Subcutaneous abdominal adipose tissue (tissue), 5 donors: ENCODE data around the gene MCM7.

ENCODE experiments used
- H3K27ac ChIP-seq: one replicate; pipeline ENCODE4 v1.7.0; 2013; ENCODE audit warnings: low read depth, mild to moderate bottlenecking, inconsistent platforms, low read length, moderate library complexity
- H3K27me3 ChIP-seq, 5 donors: one replicate each; pipeline ENCODE4 v1.7.0; 2013; ENCODE audit warnings: low read length in 5 of 5, inconsistent platforms in 1 of 5; ENCODE audit not compliant: control insufficient read depth in 5 of 5, insufficient read depth in 4 of 5
- H3K36me3 ChIP-seq, 5 donors: one replicate each; pipeline ENCODE4 v1.7.0; 2013; ENCODE audit warnings: low read length in 5 of 5; ENCODE audit not compliant: control insufficient read depth in 5 of 5, insufficient read depth in 5 of 5
- H3K4me1 ChIP-seq, 5 donors: one replicate each; pipeline ENCODE4 v1.7.0; 2013; ENCODE audit warnings: low read length in 5 of 5, mild to moderate bottlenecking in 3 of 5, moderate library complexity in 1 of 5; ENCODE audit not compliant: control insufficient read depth in 5 of 5, insufficient read depth in 5 of 5
- H3K4me3 ChIP-seq, 5 donors: one replicate each; pipeline ENCODE4 v1.7.0; 2013; ENCODE audit warnings: low read length in 5 of 5, low read depth in 1 of 5
- H3K9ac ChIP-seq, 5 donors: one replicate each; pipeline ENCODE4 v1.7.0; 2013; ENCODE audit warnings: low read length in 5 of 5, mild to moderate bottlenecking in 4 of 5, moderate library complexity in 3 of 5
- H3K9me3 ChIP-seq, 5 donors: one replicate each; pipeline ENCODE4 v1.7.0; 2013; ENCODE audit warnings: low read length in 5 of 5; ENCODE audit not compliant: control insufficient read depth in 5 of 5
- donor health status: healthy.
- donor health status: healthy.
- donor health status: healthy.
- donor health status: healthy.
- donor health status: healthy.

MCM7 gene

DNA sequence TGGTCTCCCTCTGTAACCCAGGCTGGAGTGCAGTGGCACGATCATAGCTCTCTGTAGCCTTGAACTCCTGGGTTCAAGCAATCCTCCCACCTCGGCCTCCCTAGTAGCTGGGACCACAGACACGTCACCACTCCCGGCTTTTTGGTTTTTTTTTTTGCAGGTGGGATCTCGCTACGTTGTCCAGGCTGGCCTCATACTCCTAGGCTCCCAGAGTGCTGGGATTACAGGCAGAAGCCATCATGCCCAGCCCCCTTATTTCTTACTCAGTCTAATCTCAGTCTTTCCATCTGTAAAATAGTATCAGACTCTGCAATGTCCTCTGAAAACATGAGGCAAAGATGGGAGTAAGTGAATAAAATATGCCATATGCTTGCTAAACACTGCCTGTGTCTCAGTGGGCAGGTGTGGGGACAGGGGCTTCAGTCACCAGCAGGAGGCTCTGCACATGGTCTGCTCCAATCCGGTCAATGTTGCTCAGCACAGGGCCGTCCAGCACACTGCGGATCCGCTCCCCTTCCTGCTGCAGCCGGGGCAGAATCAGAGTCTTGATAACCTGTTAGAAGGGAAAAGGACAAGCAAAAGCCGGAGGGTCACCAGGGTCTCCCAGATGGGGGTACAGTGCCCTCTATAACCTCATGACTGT, 8.4 kb upstream of the MCM7 start:
- Histone ChIP-seq H3K36me3 (peaks cover 0 to 91% (median 81%) of the 10 kb centered on the region in 5 donors), H3K4me3 (no peak overlapping the region), H3K27ac (no peak overlapping the region), H3K4me1 (no peaks in the 10 kb centered on the region), H3K9me3 (no peaks in the 10 kb centered on the region), H3K9ac (no peak overlapping the region), H3K27me3 (no peaks in the 10 kb centered on the region)

DNA sequence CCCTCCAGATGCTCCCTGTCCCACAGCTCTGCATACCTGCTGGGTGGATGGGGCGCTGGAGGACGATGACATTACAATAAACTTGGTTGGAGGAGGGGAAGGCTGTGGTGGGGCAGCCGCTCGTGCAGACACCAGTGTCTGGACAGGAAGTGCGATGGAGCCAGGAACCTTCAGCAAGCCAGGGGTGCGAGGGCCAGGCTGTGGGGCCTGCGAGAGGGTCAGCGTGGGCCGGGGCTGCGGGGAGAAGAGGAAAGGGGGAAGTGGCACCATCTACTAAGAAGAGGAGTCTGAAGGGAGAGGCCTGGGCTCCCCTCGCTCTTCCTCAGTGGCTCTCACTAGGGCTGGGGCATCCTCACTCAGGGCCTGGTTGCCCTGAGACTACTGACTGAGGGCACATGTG, 6.7 kb upstream of the MCM7 start:
- Histone ChIP-seq H3K4me1 (no peaks in the 10 kb centered on the region), H3K9me3 (no peaks in the 10 kb centered on the region), H3K9ac (no peak overlapping the region), H3K27ac (no peak overlapping the region), H3K27me3 (no peaks in the 10 kb centered on the region), H3K36me3 (peaks cover 0 to 92% (median 77%) of the 10 kb centered on the region in 5 donors), H3K4me3 (no peak overlapping the region)

DNA sequence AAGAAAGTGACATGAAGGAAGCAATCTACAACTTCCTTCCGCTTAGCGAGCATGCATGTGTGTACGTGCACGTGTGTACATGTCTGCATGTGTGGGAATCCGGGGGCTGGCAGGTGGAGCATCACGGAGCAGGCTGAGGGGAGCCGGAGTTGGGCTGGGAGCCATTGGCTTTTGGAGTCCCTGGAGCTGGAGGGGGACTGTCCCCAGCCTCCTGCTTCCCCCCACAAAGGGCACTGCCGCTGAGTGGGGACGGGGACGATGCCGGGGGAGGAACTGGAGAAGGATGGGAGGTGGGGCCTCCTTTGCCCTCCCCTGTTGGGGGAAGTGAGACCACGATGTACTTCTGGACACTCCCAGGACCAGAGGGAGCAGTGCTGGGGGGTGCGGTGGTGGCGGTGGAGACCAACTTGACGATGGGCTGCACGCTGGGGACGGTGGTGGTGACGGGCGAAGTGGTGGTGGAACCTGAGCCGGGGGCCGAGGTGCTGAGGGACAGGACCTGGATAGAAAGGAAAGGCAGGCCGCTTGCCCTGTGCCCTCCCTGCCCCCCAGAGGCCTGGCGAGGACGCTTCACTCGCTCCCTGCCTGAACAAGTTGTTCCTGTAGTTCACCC, 6.0 kb upstream of the MCM7 start:
- H3K36me3 ChIP-seq, result peaks cover 0 to 86% (median 74%) of the 10 kb centered on the region in 5 donors
- H3K4me3 ChIP-seq, result no peak overlapping the region
- peaks cover 0 to 5% (median 4%) of the 10 kb centered on the region in 5 donors for H3K4me1 ChIP-seq
- no peaks in the 10 kb centered on the region for H3K27me3 ChIP-seq
- H3K9ac ChIP-seq, result no peak overlapping the region
- H3K9me3 ChIP-seq, result no peaks in the 10 kb centered on the region
- H3K27ac ChIP-seq, result no peak overlapping the region

DNA sequence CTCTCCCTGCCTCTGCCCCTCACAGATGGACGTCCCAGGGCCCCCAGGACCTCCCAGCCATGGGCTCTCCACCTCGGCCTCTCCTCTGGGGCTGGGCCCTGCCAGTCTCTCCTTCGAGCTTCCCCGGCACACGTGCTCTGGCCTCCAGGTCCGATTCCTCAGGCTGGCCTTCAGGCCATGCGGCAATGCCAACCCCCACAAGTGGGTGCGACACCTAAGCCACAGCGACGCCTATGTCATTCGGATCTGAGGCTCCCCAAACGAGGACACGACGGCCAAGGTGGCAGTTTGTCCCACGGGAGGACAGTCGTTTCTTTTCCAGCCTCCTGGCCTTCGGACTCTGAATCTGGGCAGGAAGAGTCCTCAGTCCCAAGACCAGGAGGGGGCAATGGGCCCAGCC, 5.4 kb upstream of the MCM7 start:
- no peaks in the 10 kb centered on the region for H3K27me3 ChIP-seq
- peaks cover 0 to 10% (median 7%) of the 10 kb centered on the region in 5 donors for H3K4me1 ChIP-seq
- H3K4me3 ChIP-seq, result no peak overlapping the region
- no peak overlapping the region for H3K27ac ChIP-seq
- peaks cover 0 to 80% (median 68%) of the 10 kb centered on the region in 5 donors for H3K36me3 ChIP-seq
- no peaks in the 10 kb centered on the region for H3K9me3 ChIP-seq
- no peak overlapping the region for H3K9ac ChIP-seq

DNA sequence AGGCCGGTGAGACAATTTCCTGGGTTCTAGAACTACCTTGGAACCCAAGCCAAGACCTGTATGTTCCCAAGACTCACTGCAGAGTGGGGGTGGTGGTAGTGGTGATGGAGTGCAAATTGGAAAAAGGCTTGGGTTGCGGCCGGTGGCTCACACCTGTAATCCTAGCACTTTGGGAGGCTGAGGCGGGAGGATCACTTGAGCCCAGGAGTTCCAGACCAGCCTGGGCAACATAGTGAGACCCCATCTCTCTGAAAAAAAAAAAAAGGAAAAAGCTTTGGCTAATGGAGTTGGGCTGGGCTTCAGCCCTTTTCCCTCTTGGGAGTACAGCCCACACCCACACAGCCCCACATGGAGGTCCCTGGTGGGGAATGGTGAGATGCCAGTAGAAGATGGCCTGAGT, 4.3 kb upstream of the MCM7 start:
- peaks cover 0 to 16% (median 12%) of the 10 kb centered on the region in 5 donors for H3K4me1 ChIP-seq
- no peak overlapping the region for H3K4me3 ChIP-seq
- no peaks in the 10 kb centered on the region for H3K9me3 ChIP-seq
- H3K27ac ChIP-seq, result no peak overlapping the region
- no peak overlapping the region for H3K9ac ChIP-seq
- H3K36me3 ChIP-seq, result peaks cover 0 to 69% (median 59%) of the 10 kb centered on the region in 5 donors
- no peaks in the 10 kb centered on the region for H3K27me3 ChIP-seq

DNA sequence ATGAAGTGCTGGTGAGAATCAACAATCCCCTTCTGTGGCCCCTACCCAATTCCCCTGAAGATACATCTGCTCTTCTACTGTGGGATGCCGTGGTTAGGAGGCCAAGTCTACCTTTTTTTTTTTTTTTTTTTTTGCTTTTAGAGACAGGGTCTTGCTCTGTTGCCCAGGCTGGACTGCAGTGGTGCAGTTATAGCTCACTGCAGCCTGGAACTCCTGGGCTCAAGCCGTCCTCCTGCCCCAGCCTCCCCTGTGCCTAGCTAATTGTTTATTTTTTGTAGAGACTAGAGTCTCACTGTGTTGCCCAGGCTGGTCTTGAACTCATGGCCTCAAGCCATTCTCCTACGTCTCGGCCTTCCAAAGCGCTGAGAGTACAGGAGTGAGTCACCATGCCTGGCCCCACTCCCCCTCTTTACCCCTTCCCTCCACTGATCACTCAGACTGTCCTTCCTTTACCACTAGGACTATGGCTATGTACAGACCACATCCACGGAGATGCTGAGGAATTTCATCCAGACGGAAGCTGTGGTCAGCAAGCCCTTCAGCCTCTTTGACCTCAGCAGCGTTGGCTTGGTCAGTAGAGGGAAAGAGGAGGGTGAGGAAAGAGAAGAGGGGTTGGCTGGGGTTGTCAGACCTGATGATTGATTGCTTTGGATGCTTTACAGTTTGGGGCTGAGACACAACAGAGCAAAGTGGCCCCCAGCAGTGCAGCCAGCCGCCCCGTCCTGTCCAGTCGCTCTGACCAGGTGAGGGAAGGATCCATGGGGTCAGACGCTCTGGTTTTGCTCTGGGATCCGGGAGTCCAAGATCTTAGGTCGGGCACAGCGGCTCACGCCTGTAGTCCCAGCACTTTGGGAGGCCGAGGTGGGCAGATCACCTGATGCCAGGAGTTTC, 2.0 kb upstream of the MCM7 start:
- H3K27ac ChIP-seq, result no peak overlapping the region
- peak overlapping the region in 1 of 5 donors; percentile 39 for H3K9ac ChIP-seq
- H3K9me3 ChIP-seq, result no peaks in the 10 kb centered on the region
- no peaks in the 10 kb centered on the region for H3K27me3 ChIP-seq
- peaks cover 6 to 31% (median 26%) of the 10 kb centered on the region in 5 donors for H3K4me1 ChIP-seq
- H3K36me3 ChIP-seq, result peaks cover 0 to 63% (median 56%) of the 10 kb centered on the region in 5 donors
- no peak overlapping the region for H3K4me3 ChIP-seq

DNA sequence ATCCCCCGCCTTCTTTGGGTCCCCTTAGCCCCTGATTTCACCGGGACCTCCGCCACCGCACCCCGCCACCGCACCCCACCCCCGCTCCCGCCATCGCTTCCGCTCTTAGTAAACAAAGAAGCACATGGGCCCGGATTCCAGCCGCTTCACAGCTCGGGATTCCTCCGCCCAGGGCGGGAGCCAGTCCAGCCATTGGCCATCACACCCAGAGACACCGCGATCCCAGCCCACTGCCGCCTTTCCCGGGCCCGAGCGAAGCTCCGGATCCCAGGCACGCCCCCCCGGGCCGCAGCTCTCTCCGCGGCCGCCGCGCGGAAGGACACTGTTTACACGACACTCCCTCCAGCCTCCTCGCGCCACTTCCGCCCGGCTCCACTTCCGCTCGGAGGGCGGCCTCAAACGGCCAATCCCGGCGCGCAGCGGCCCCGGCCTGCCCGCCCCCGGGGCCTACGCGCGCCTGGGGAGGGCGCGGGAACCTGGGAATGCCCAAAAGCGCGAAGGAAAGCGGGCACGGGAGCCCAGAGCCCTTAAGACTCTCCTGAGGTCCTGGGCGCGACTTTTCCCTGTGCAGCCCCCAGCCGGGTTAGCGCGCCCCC, 679 bp downstream of the MCM7 start:
- Histone ChIP-seq H3K36me3 (peaks cover 0 to 62% (median 55%) of the 10 kb centered on the region in 5 donors), H3K4me3 (peak overlapping the region; percentile 81 to 84 (median 81)), H3K4me1 (peaks cover 6 to 31% (median 26%) of the 10 kb centered on the region in 5 donors), H3K27ac (peak overlapping the region; percentile 89), H3K27me3 (no peaks in the 10 kb centered on the region), H3K9ac (peak overlapping the region; percentile 63 to 85 (median 78)), H3K9me3 (no peaks in the 10 kb centered on the region)

DNA sequence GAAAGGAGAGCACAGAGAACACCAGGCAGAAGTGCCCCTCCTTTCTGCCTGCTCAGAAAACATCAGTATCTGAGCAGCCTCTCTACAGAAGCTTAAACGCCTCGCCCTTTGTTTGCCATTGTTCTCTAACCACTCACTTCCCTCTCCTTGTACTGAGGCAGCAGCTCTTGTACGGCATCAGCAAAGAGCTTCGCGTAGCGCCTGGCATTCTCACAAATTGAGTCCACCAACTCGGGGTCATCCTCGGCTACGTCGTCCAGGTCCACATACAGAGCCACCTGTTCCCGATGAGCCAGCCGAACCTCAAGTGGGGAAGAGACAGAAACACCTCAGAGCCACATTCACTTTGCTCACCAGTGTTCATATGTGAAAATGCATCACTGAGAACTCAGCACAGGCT, 1.7 kb downstream of the MCM7 start:
- no peaks in the 10 kb centered on the region for H3K27me3 ChIP-seq
- peak overlapping the region in 4 of 5 donors; percentile 60 to 68 (median 65) for H3K9ac ChIP-seq
- peak overlapping the region; percentile 81 to 84 (median 81) for H3K4me3 ChIP-seq
- H3K36me3 ChIP-seq, result peaks cover 0 to 63% (median 54%) of the 10 kb centered on the region in 5 donors
- no peaks in the 10 kb centered on the region for H3K9me3 ChIP-seq
- peaks cover 6 to 32% (median 26%) of the 10 kb centered on the region in 5 donors for H3K4me1 ChIP-seq
- peak overlapping the region; percentile 89 for H3K27ac ChIP-seq

DNA sequence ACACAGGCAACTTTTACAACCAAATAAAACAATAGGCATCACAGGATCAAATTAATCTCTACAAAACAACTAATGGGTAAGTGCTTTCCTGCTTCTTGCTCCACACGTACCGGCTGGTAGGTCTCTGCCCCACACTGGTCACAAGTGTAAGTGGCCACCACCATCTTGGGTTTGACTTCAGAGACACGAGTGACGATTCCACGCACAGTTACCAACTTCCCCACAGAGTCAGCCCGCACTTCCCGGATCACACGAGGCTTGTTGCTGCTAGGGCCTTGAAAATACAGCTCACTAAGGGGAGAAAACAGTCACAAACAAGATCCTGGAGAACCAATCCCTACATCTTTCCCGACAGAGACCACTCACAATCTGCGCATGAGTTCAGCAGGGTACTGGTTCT, 2.3 kb downstream of the MCM7 start:
- peaks cover 0 to 64% (median 58%) of the 10 kb centered on the region in 5 donors for H3K36me3 ChIP-seq
- no peak overlapping the region for H3K9ac ChIP-seq
- H3K9me3 ChIP-seq, result no peaks in the 10 kb centered on the region
- H3K4me1 ChIP-seq, result peaks cover 6 to 37% (median 31%) of the 10 kb centered on the region in 5 donors
- H3K27me3 ChIP-seq, result no peaks in the 10 kb centered on the region
- no peak overlapping the region for H3K4me3 ChIP-seq
- H3K27ac ChIP-seq, result no peak overlapping the region
